ENCODE data around the gene PMEL. TPM values are rescaled to one million over a fixed set of nuclear protein-coding genes. Genes with fewer than 3 reads are reported as not detected.

Gene PMEL
- total and polyA plus RNA-seq, 7 donors = 0.14 to 0.37 (median 0.22) TPM; not detected in 3

GRCh38 chr12:55955800-55956508, 9.9 kb downstream of the PMEL start:
- H3K9me3 ChIP-seq = no peaks in the 10 kb centered on the region
- no peak overlapping the region for H3K4me3 ChIP-seq
- H3K27ac ChIP-seq = no peak overlapping the region
- ATAC-seq (peak in 1 of 4 donors; percentile 30), DNase-seq (no peak)
- TF ChIP-seq, protein P1, sequence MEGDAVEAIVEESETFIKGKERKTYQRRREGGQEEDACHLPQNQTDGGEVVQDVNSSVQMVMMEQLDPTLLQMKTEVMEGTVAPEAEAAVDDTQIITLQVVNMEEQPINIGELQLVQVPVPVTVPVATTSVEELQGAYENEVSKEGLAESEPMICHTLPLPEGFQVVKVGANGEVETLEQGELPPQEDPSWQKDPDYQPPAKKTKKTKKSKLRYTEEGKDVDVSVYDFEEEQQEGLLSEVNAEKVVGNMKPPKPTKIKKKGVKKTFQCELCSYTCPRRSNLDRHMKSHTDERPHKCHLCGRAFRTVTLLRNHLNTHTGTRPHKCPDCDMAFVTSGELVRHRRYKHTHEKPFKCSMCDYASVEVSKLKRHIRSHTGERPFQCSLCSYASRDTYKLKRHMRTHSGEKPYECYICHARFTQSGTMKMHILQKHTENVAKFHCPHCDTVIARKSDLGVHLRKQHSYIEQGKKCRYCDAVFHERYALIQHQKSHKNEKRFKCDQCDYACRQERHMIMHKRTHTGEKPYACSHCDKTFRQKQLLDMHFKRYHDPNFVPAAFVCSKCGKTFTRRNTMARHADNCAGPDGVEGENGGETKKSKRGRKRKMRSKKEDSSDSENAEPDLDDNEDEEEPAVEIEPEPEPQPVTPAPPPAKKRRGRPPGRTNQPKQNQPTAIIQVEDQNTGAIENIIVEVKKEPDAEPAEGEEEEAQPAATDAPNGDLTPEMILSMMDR (IDR thresholded peaks at IDR 0.05) = peak; percentile 9
- WGBS, 3 donors = 72 to 81% (median 78%) methylated on average over 6 of the region's 6 CpGs
- H3K4me1 ChIP-seq = no peaks in the 10 kb centered on the region
- intact Hi-C loops (cut with DNase I) = no loop called here
- no peaks in the 10 kb centered on the region for H3K36me3 ChIP-seq (ENCODE audit: insufficient read depth in 1 of 2, low read depth in 1 of 2)
- no peaks in the 10 kb centered on the region for H3K27me3 ChIP-seq (ENCODE audit: insufficient read depth in 3 of 3, low read length in 2 of 3)

GRCh38 chr12:55955344-55955743, 10.5 kb downstream of the PMEL start:
- no peak overlapping the region for H3K27ac ChIP-seq
- no peak for ATAC-seq
- TF ChIP-seq, protein P1 (IDR thresholded peaks at IDR 0.05) = no peak
- H3K27me3 ChIP-seq (ENCODE audit: insufficient read depth in 3 of 3, low read length in 2 of 3) = no peaks in the 10 kb centered on the region
- 70 to 75% (median 73%) methylated on average over 4 of the region's 4 CpGs for WGBS, 3 donors
- no peaks in the 10 kb centered on the region for H3K36me3 ChIP-seq (ENCODE audit: insufficient read depth in 1 of 2, low read depth in 1 of 2)
- no peak overlapping the region for H3K4me3 ChIP-seq
- H3K4me1 ChIP-seq = no peaks in the 10 kb centered on the region
- H3K9me3 ChIP-seq = no peaks in the 10 kb centered on the region
- intact Hi-C loops (cut with DNase I) = no loop called here
- no peak for DNase-seq

DNA sequence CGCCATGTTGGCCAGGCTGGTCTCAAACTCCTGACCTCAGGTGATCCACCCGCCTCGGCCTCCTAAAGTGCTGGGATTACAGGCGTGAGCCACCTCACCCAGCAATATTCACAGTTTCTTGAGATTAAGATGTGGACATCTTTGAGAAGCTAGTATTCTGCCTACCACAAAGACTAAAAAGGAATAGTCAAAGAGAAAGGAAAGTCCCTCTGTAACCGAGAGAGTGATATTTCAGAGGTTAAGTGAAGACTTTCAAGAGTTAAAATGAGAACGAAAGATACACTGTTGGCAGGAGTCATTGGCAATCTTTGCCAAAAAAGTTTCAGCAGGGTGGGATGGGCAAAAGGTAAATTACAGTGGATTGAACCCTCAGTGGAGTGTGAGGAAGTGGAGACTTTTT, 19.3 kb downstream of the PMEL start:
- Histone ChIP-seq H3K4me3 (no peak overlapping the region), H3K4me1 (no peaks in the 10 kb centered on the region), H3K27ac (no peak overlapping the region), H3K36me3 (ENCODE audit: insufficient read depth in 1 of 2, low read depth in 1 of 2) (no peaks in the 10 kb centered on the region), H3K27me3 (ENCODE audit: insufficient read depth in 3 of 3, low read length in 2 of 3) (no peaks in the 10 kb centered on the region), H3K9me3 (no peaks in the 10 kb centered on the region)
- WGBS, 3 donors = 80 to 86% (median 80%) methylated on average over 6 of the region's 6 CpGs
- no peak for DNase-seq
- no peak for ATAC-seq
- intact Hi-C loops (cut with DNase I) = no loop called here
- TF ChIP-seq, protein P1 (IDR thresholded peaks at IDR 0.05) = no peak

DNA sequence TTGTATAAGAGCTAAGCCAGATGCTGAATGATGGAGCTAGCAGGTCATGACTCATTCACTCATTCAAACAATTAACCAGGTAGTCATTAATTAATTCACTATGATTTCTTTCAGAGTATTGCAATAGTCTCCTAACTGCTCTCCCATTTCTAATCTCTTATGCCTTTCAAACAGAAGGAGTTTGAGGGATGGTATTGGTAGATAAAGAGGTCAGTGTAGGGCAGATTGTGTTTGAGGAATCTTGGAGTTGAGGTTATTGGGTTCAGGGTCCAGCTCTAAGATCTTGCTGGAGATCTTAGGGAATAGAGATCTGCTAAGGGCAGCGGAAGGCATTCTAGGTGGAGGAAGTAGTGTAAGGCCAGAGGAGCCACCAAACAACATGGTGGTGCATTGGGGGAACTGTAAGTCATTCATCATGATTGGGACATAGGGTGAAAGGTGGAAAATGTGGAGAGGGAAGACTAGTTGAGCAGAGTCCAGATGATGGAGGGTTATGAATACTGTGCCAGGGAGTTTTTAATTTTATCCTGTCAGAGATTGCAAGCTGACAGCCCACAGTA, 23.2 kb downstream of the PMEL start:
- H3K36me3 ChIP-seq (ENCODE audit: insufficient read depth in 1 of 2, low read depth in 1 of 2) = no peaks in the 10 kb centered on the region
- 91 to 95% (median 94%) methylated on average over 1 of the region's 1 CpG for WGBS, 3 donors

More for the DNA sequence above, 23.2 kb downstream of the PMEL start:
- TF ChIP-seq, protein P1 (IDR thresholded peaks at IDR 0.05) = no peak
- peaks cover 0 to 2% (median 0%) of the 10 kb centered on the region in 3 donors for H3K27me3 ChIP-seq (ENCODE audit: insufficient read depth in 3 of 3, low read length in 2 of 3)
- no peak overlapping the region for H3K4me3 ChIP-seq
- no peak for DNase-seq
- no peaks in the 10 kb centered on the region for H3K4me1 ChIP-seq
- no peak for ATAC-seq
- intact Hi-C loops (cut with DNase I) = no loop called here
- H3K27ac ChIP-seq = no peak overlapping the region
- H3K9me3 ChIP-seq = no peaks in the 10 kb centered on the region

All from psoas muscle (tissue), 8 donors.